Measurements from ENCODE around the gene MRPL12. TPM values are rescaled to one million over a fixed set of nuclear protein-coding genes. Genes with fewer than 3 reads are reported as not detected.

MRPL12 gene
- total and polyA plus RNA-seq, 2 experiments from 2014 or later, result 4.3 to 78.5 TPM

DNA sequence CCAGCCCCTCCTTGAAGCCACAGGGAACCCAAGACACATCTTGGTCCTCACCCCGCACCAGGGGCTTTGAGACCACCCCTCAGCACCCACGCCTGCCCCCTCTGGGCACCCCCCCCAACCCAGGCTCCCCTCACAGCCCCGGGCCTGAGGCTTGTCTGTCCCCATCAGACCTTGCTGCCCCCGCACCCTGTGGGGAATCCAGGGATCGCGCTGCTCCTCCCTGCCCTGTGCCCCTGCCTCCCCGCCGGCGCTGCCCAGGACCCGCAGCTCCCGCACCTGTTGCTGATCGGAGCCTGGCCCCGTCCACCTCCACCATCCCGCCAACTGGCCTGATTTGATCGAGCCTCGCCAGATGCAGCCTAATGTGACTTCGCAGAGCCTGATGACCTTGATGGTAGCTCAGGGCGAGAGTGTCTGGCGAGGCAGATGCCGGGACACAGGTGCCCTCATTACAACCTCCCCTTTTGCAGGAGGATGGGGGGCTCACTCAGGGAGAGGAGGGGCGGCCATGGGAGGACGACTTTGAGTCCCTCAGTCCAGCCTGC is 38.0 kb downstream of the MRPL12 start:
- peaks cover under 1% of the 10 kb centered on the region; the same call in 1 of the 2 replicates for H3K4me1 ChIP-seq (ENCODE audit: insufficient read depth)
- no peak overlapping the region for H3K4me3 ChIP-seq
- H3K36me3 ChIP-seq (ENCODE audit: low read depth), result no peaks in the 10 kb centered on the region
- H2AFZ ChIP-seq, result no peak overlapping the region
- no peaks in the 10 kb centered on the region for H3K9me3 ChIP-seq (ENCODE audit: low read depth)
- H3K27me3 ChIP-seq (replicated peaks; ENCODE audit: insufficient read depth), result no peaks in the 10 kb centered on the region
- no peak overlapping the region for H3K9ac ChIP-seq
- H3K79me2 ChIP-seq (ENCODE audit: insufficient read depth), result no peaks in the 10 kb centered on the region
- H3K27ac ChIP-seq, result no peak overlapping the region
- 51 to 55% methylated on average over 18 to 22 of the region's 22 CpGs for WGBS, 2 experiments (ENCODE audit: low coverage in 1 of 2, low lambda C conversion rate in 2 of 2, missing lambda C conversion rate in 2 of 2)
- H4K20me1 ChIP-seq (ENCODE audit: insufficient read depth), result no peaks in the 10 kb centered on the region
- no peak overlapping the region for H3K4me2 ChIP-seq (ENCODE audit: unreplicated experiment)
- TF ChIP-seq EZH2phosphoT487 (IDR thresholded peaks at IDR 0.05; ENCODE audit: insufficient read depth, low read depth), result no peak
- no peak for TF ChIP-seq EZH2 (IDR thresholded peaks at IDR 0.05; ENCODE audit: insufficient read depth, poor library complexity, severe bottlenecking)
- 0 out of 2 replicates have a peak, but pooled peaks cover under 1% of the 10 kb centered on the region for H3F3A ChIP-seq (ENCODE audit: insufficient read depth)
- H3K9me2 ChIP-seq (ENCODE audit: insufficient read depth), result no peaks in the 10 kb centered on the region
- in situ Hi-C loops (cut with MboI), result no loop called here
- DNase-seq, result no peak

DNA sequence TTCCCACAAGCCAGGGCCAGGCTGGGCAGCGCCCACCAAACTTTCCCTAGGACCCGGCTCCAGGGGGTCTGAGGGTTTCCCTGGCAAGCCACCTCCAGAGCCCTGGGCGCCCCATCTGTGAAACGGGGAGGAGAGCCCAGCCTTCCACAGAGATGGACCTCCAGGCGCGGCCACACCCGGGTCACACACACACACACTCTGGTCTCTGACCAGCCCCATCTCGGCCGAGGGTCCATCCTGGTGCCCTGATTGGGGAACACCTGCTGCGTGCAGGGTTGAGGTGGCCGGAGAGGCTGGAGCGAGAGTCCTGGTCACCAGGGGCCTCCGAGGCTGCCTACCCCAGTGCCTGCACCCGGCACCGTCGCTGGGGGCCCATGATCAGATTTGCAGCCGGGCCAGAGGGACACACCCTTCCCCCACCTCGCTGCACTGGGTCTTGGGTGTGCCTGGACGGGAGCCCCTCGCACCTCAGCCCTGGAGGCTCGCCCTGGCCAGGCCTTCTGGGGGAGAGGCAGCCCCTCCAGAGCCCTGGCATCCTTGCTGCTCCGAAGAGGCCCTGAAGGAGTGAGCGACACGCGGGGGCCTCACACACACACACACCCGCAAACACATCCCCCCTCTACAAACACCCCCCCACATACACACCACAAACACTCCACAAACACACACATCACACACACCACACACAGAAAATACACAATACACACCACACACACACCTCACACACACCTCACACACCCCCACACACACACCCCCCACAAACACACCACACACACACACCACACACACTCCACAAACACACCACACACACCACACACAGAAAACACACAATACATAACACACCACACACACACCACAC is 38.7 kb downstream of the MRPL12 start:
- no peak overlapping the region for H3K4me2 ChIP-seq (ENCODE audit: unreplicated experiment)
- no peaks in the 10 kb centered on the region for H3F3A ChIP-seq (ENCODE audit: insufficient read depth)
- WGBS, 2 experiments (ENCODE audit: low coverage in 1 of 2, low lambda C conversion rate in 2 of 2, missing lambda C conversion rate in 2 of 2), result 23 to 26% methylated on average over 23 to 26 of the region's 26 CpGs
- DNase-seq, result no peak
- H3K36me3 ChIP-seq (ENCODE audit: low read depth), result no peaks in the 10 kb centered on the region
- no peak overlapping the region for H2AFZ ChIP-seq
- in situ Hi-C loops (cut with MboI), result no loop called here
- TF ChIP-seq EZH2 (IDR thresholded peaks at IDR 0.05; ENCODE audit: insufficient read depth, poor library complexity, severe bottlenecking) (no peak), EZH2phosphoT487 (IDR thresholded peaks at IDR 0.05; ENCODE audit: insufficient read depth, low read depth) (no peak)
- no peak overlapping the region for H3K4me3 ChIP-seq
- no peak overlapping the region for H3K9ac ChIP-seq
- H3K27me3 ChIP-seq (replicated peaks; ENCODE audit: insufficient read depth), result no peaks in the 10 kb centered on the region
- no peaks in the 10 kb centered on the region for H3K4me1 ChIP-seq (ENCODE audit: insufficient read depth)
- no peaks in the 10 kb centered on the region for H3K79me2 ChIP-seq (ENCODE audit: insufficient read depth)
- no peak overlapping the region for H3K27ac ChIP-seq
- no peaks in the 10 kb centered on the region for H3K9me3 ChIP-seq (ENCODE audit: low read depth)
- H4K20me1 ChIP-seq (ENCODE audit: insufficient read depth), result no peaks in the 10 kb centered on the region
- no peaks in the 10 kb centered on the region for H3K9me2 ChIP-seq (ENCODE audit: insufficient read depth)

Small RNAs within 50 kb of the gene (microRNA-seq; reads per million reads assigned to microRNA genes)
- gene MIR6786 (ENCODE audit: borderline number of aligned reads), result 1.5 reads per million

Small RNAs within 50 kb of the gene (small RNA-seq; reads per million reads assigned to genes)
- not detected for gene MIR6786 (ENCODE audit: low read depth, low replicate concordance)

Other genes with a start within 250 kb of the MRPL12 start
- gene ACTG1, start 190.6 kb upstream of the MRPL12 start, total RNA-seq (2014; rRNA removed; shearing (Covaris generic)), result 8,476 and 9,349 TPM in 2 replicates
- gene ACTG1, start 190.6 kb upstream of the MRPL12 start, polyA plus RNA-seq (2016; fragmentation: Nextera tagmentation; extraction: Ambion mirVana), result 3,778 and 3,933 TPM in 2 replicates
- 2.3 and 3.2 TPM in 2 replicates for gene FSCN2, start 175.0 kb upstream of the MRPL12 start, total RNA-seq (2014; rRNA removed; shearing (Covaris generic))
- gene FSCN2, start 175.0 kb upstream of the MRPL12 start, polyA plus RNA-seq (2016; fragmentation: Nextera tagmentation; extraction: Ambion mirVana), result 0.23 and 0.48 TPM in 2 replicates
- 44.9 and 45.5 TPM in 2 replicates for gene FAAP100, start 151.0 kb upstream of the MRPL12 start, total RNA-seq (2014; rRNA removed; shearing (Covaris generic))
- 25.2 and 25.7 TPM in 2 replicates for gene FAAP100, start 151.0 kb upstream of the MRPL12 start, polyA plus RNA-seq (2016; fragmentation: Nextera tagmentation; extraction: Ambion mirVana)
- gene NPLOC4, start 66.3 kb upstream of the MRPL12 start, total RNA-seq (2014; rRNA removed; shearing (Covaris generic)), result 62.9 and 64.6 TPM in 2 replicates
- 51.4 and 51.5 TPM in 2 replicates for gene NPLOC4, start 66.3 kb upstream of the MRPL12 start, polyA plus RNA-seq (2016; fragmentation: Nextera tagmentation; extraction: Ambion mirVana)
- gene TSPAN10, start 66.2 kb upstream of the MRPL12 start, total RNA-seq (2014; rRNA removed; shearing (Covaris generic)), result 2.6 and 3.9 TPM in 2 replicates
- 3.4 and 4.7 TPM in 2 replicates for gene TSPAN10, start 66.2 kb upstream of the MRPL12 start, polyA plus RNA-seq (2016; fragmentation: Nextera tagmentation; extraction: Ambion mirVana)
- not detected in 2 replicates for gene PDE6G, start 46.8 kb upstream of the MRPL12 start, total RNA-seq (2014; rRNA removed; shearing (Covaris generic))
- gene PDE6G, start 46.8 kb upstream of the MRPL12 start, polyA plus RNA-seq (2016; fragmentation: Nextera tagmentation; extraction: Ambion mirVana), result not detected in 2 replicates
- 19.9 and 49.3 TPM in 2 replicates for gene OXLD1, start 36.8 kb upstream of the MRPL12 start, total RNA-seq (2014; rRNA removed; shearing (Covaris generic))
- 48.5 and 50.4 TPM in 2 replicates for gene OXLD1, start 36.8 kb upstream of the MRPL12 start, polyA plus RNA-seq (2016; fragmentation: Nextera tagmentation; extraction: Ambion mirVana)
- 11.6 and 11.7 TPM in 2 replicates for gene CCDC137, start 36.6 kb upstream of the MRPL12 start, total RNA-seq (2014; rRNA removed; shearing (Covaris generic))
- gene CCDC137, start 36.6 kb upstream of the MRPL12 start, polyA plus RNA-seq (2016; fragmentation: Nextera tagmentation; extraction: Ambion mirVana), result 22.0 and 22.8 TPM in 2 replicates
- gene ARL16, start 19.6 kb upstream of the MRPL12 start, total RNA-seq (2014; rRNA removed; shearing (Covaris generic)), result 37.6 and 45.6 TPM in 2 replicates
- gene ARL16, start 19.6 kb upstream of the MRPL12 start, polyA plus RNA-seq (2016; fragmentation: Nextera tagmentation; extraction: Ambion mirVana), result 70.8 and 72.8 TPM in 2 replicates
- 161 and 166 TPM in 2 replicates for gene HGS, start 19.4 kb upstream of the MRPL12 start, total RNA-seq (2014; rRNA removed; shearing (Covaris generic))
- gene HGS, start 19.4 kb upstream of the MRPL12 start, polyA plus RNA-seq (2016; fragmentation: Nextera tagmentation; extraction: Ambion mirVana), result 106 and 110 TPM in 2 replicates
- 10.9 and 16.9 TPM in 2 replicates for gene SLC25A10, start 8.9 kb downstream of the MRPL12 start, total RNA-seq (2014; rRNA removed; shearing (Covaris generic))
- 11.0 and 12.5 TPM in 2 replicates for gene SLC25A10, start 8.9 kb downstream of the MRPL12 start, polyA plus RNA-seq (2016; fragmentation: Nextera tagmentation; extraction: Ambion mirVana)
- not detected in 2 replicates for gene GCGR, start 100.8 kb downstream of the MRPL12 start, total RNA-seq (2014; rRNA removed; shearing (Covaris generic))
- not detected in 2 replicates for gene GCGR, start 100.8 kb downstream of the MRPL12 start, polyA plus RNA-seq (2016; fragmentation: Nextera tagmentation; extraction: Ambion mirVana)
- gene MCRIP1, start 129.9 kb downstream of the MRPL12 start, total RNA-seq (2014; rRNA removed; shearing (Covaris generic)), result 102 and 135 TPM in 2 replicates
- gene MCRIP1, start 129.9 kb downstream of the MRPL12 start, polyA plus RNA-seq (2016; fragmentation: Nextera tagmentation; extraction: Ambion mirVana), result 145 and 147 TPM in 2 replicates
- gene PPP1R27, start 131.7 kb downstream of the MRPL12 start, total RNA-seq (2014; rRNA removed; shearing (Covaris generic)), result not detected in 2 replicates
- gene PPP1R27, start 131.7 kb downstream of the MRPL12 start, polyA plus RNA-seq (2016; fragmentation: Nextera tagmentation; extraction: Ambion mirVana), result 0.37 TPM in 1 of 2 replicates, not detected in the other
- 3,203 and 4,003 TPM in 2 replicates for gene P4HB, start 157.2 kb downstream of the MRPL12 start, total RNA-seq (2014; rRNA removed; shearing (Covaris generic))
- 1,651 and 1,674 TPM in 2 replicates for gene P4HB, start 157.2 kb downstream of the MRPL12 start, polyA plus RNA-seq (2016; fragmentation: Nextera tagmentation; extraction: Ambion mirVana)
- gene ARHGDIA, start 168.0 kb downstream of the MRPL12 start, total RNA-seq (2014; rRNA removed; shearing (Covaris generic)), result 193 and 208 TPM in 2 replicates
- gene ARHGDIA, start 168.0 kb downstream of the MRPL12 start, polyA plus RNA-seq (2016; fragmentation: Nextera tagmentation; extraction: Ambion mirVana), result 310 and 313 TPM in 2 replicates
- 80.6 and 100 TPM in 2 replicates for gene ALYREF, start 188.2 kb downstream of the MRPL12 start, total RNA-seq (2014; rRNA removed; shearing (Covaris generic))
- 6.9 and 8.6 TPM in 2 replicates for gene ALYREF, start 188.2 kb downstream of the MRPL12 start, polyA plus RNA-seq (2016; fragmentation: Nextera tagmentation; extraction: Ambion mirVana)
- gene ANAPC11, start 188.4 kb downstream of the MRPL12 start, total RNA-seq (2014; rRNA removed; shearing (Covaris generic)), result 175 and 179 TPM in 2 replicates
- gene ANAPC11, start 188.4 kb downstream of the MRPL12 start, polyA plus RNA-seq (2016; fragmentation: Nextera tagmentation; extraction: Ambion mirVana), result 428 and 436 TPM in 2 replicates
- gene NPB, start 198.9 kb downstream of the MRPL12 start, total RNA-seq (2014; rRNA removed; shearing (Covaris generic)), result 2.4 TPM in 2 replicates
- 1.1 and 1.6 TPM in 2 replicates for gene NPB, start 198.9 kb downstream of the MRPL12 start, polyA plus RNA-seq (2016; fragmentation: Nextera tagmentation; extraction: Ambion mirVana)
- 34.7 and 36.9 TPM in 2 replicates for gene PCYT2, start 208.0 kb downstream of the MRPL12 start, total RNA-seq (2014; rRNA removed; shearing (Covaris generic))
- gene PCYT2, start 208.0 kb downstream of the MRPL12 start, polyA plus RNA-seq (2016; fragmentation: Nextera tagmentation; extraction: Ambion mirVana), result 25.6 and 27.6 TPM in 2 replicates
- 13.1 and 14.5 TPM in 2 replicates for gene SIRT7, start 214.8 kb downstream of the MRPL12 start, total RNA-seq (2014; rRNA removed; shearing (Covaris generic))
- gene SIRT7, start 214.8 kb downstream of the MRPL12 start, polyA plus RNA-seq (2016; fragmentation: Nextera tagmentation; extraction: Ambion mirVana), result 9.3 and 11.4 TPM in 2 replicates
- gene MAFG, start 224.4 kb downstream of the MRPL12 start, total RNA-seq (2014; rRNA removed; shearing (Covaris generic)), result 17.7 and 19.8 TPM in 2 replicates
- 5.0 and 6.4 TPM in 2 replicates for gene MAFG, start 224.4 kb downstream of the MRPL12 start, polyA plus RNA-seq (2016; fragmentation: Nextera tagmentation; extraction: Ambion mirVana)
- gene PYCR1, start 233.9 kb downstream of the MRPL12 start, total RNA-seq (2014; rRNA removed; shearing (Covaris generic)), result 229 and 279 TPM in 2 replicates
- gene PYCR1, start 233.9 kb downstream of the MRPL12 start, polyA plus RNA-seq (2016; fragmentation: Nextera tagmentation; extraction: Ambion mirVana), result 181 and 197 TPM in 2 replicates
- gene MYADML2, start 243.9 kb downstream of the MRPL12 start, total RNA-seq (2014; rRNA removed; shearing (Covaris generic)), result not detected in 2 replicates
- gene MYADML2, start 243.9 kb downstream of the MRPL12 start, polyA plus RNA-seq (2016; fragmentation: Nextera tagmentation; extraction: Ambion mirVana), result 0.14 TPM in 1 of 2 replicates, not detected in the other

Data from GM23248 (cell line).